Liver (tissue), 3 donors: ENCODE data around the gene HVCN1.

Experiments used
- CTCF ChIP-seq: fragments of 150-350 bp; IDR thresholded peaks from 2 replicates; pipeline ENCODE4 v1.5.1; 2017; ENCODE audit warnings: improper control_type of control experiment, low read depth, low read length; ENCODE audit not compliant: missing input control
- MAX ChIP-seq: IDR thresholded peaks from 2 replicates; pipeline ENCODE4 v1.6.1; 2016; ENCODE audit warnings: antibody characterized with exemption
- TAF1 ChIP-seq: conservative IDR thresholded peaks from 2 replicates; pipeline ENCODE4 v1.6.1; 2016; ENCODE audit warnings: antibody characterized with exemption, mild to moderate bottlenecking
- donor health status: healthy.
- donor health status: healthy.

DNA sequence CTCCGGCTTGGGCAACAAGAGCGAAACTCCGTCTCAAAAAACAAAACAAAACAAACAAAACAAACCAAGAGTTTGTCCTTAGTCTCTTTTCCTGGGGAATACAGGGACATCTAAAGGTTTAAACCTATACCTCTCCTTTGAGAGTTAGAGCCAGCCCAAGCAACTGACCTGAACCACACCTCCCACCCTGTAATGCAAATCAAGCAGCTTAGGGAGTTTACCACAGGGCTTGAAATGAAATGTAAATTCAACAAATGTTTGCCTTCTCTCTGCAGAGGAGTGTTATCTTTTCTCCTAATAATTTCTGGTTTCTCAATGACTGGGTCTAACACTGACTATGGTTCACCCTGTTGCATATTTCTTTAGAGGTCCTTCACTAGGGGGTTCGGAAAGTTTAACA lies 37.1 kb upstream of the HVCN1 start:
- no peak for TF ChIP-seq CTCF
- no peak for TF ChIP-seq MAX
- no peak for TF ChIP-seq TAF1
